Fibroblast of pulmonary artery (primary cell): ENCODE data around the gene CELF4.

Source experiments
- DNase-seq: peaks from one replicate; pipeline ENCODE4 v3.0.0-alpha.2; 2010; ENCODE audit warnings: low read depth
- H3K4me3 ChIP-seq: replicated peaks from 2 replicates; pipeline ENCODE4 v1.5.1; 2011; ENCODE audit warnings: low read depth, mild to moderate bottlenecking, control low read depth, low read length, moderate library complexity
- TF ChIP-seq, protein P1 (sequence below): IDR thresholded peaks from 2 replicates; pipeline ENCODE4 v1.5.1; 2011; ENCODE audit warnings: mild to moderate bottlenecking, control low read depth, low read length, inconsistent platforms; ENCODE audit errors: missing control alignments

Gene CELF4

DNA sequence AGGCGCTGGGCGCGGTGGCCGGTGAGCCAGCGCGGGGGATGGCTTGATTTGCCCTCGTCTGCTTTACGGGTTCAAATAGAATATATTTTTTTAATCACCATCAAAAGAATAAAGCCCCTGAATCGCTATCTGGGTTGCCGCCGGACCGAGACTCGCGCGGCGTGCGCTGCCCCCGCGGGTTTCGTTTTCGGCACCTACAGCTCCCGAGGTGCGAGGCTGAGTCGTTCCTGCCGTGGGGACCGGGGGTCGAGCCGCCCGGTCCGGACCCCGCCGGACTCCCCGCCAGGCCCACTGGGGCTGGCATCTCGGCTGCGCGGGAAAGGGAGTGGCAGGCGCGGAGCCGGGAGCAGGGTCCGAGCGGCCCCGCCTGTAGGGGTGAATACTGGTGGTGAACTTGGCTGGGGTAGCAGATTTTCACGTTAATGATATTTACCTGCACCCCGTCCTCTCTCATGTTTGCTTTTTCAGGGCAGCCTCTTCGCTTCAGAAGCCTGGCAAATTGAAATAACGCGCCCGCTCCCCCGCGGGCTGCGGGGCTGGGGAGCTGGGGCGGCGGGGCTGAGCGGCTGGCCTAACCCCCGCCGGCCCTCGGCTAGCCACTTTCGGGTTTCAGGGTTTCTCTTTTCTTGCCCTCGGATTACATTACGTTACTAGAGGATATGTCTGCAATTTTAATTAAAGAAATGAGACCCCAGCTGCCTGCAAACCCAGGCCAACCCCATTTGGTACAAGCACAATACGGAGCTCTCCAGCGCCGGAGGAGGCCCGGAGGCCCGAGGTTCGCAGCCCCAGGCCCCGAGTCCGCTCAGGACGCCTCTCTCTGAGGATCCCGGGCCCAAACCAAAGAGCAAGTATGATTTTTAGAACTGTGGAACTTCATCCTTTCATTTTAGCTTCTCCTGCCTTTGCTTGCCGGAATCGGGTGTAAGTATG, 1.7 kb upstream of the CELF4 start:
- H3K4me3 ChIP-seq, result peak overlapping the region; percentile 74
- TF ChIP-seq, protein P1, sequence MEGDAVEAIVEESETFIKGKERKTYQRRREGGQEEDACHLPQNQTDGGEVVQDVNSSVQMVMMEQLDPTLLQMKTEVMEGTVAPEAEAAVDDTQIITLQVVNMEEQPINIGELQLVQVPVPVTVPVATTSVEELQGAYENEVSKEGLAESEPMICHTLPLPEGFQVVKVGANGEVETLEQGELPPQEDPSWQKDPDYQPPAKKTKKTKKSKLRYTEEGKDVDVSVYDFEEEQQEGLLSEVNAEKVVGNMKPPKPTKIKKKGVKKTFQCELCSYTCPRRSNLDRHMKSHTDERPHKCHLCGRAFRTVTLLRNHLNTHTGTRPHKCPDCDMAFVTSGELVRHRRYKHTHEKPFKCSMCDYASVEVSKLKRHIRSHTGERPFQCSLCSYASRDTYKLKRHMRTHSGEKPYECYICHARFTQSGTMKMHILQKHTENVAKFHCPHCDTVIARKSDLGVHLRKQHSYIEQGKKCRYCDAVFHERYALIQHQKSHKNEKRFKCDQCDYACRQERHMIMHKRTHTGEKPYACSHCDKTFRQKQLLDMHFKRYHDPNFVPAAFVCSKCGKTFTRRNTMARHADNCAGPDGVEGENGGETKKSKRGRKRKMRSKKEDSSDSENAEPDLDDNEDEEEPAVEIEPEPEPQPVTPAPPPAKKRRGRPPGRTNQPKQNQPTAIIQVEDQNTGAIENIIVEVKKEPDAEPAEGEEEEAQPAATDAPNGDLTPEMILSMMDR, result no peak
- DNase-seq, result no peak

DNA sequence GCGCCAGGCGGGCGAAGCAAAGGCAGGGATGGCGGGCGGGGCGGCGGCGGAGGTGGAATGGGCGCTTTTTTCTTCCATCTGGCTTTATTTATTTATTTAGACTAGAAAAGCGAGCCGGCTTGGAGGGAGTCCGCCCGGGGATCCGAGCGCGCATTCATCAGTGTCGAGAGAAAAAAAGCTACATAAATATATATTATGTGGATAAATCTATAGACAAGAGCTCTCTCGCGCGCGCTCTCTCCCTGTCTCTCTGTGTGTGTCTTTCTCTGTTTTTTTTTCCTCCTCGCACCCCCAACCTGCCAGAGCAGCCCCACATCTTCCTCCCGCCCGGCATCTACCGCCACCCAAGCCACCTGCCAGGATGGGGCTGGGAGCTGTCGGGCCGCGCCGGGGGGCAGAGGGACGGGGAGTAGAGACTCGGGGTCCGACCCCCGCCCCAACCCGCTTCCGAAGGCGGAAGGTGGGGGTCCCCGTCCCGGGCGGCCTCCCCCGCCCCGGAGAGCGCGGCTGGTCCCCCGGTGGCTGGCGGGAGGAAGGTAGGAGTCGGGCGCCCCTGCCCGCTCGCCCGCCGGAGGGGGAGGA, 972 bp upstream of the CELF4 start:
- H3K4me3 ChIP-seq, result peak overlapping the region; percentile 74
- DNase-seq, result no peak
- TF ChIP-seq, protein P1, result no peak

DNA sequence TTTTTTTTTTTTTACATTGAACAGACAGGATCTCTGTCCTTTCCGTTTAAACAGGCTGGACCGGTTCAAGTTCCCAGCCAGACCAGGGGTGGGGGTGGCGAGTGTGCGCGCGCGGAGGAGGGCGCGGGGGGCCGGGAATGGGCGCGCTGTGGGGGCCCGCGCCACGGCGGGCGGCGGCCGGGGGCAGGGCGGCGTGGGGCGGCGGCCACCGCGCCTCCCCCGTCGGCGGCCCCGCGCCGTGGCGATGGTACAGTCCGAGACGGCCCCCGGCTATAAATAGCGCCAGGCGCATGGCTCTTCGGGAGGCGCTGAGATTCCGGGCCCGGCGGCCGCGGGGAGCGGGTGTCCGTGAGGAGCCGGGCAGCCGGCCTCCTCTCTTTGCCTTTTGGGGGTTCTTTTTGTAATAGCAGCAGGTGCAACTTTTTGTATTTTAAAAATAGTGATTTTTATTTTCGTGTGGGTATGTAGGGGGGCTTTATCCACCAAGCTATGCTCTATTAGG, 430 bp upstream of the CELF4 start:
- H3K4me3 ChIP-seq, result peak overlapping the region; percentile 74
- TF ChIP-seq, protein P1, result no peak
- peak; percentile 61 for DNase-seq

DNA sequence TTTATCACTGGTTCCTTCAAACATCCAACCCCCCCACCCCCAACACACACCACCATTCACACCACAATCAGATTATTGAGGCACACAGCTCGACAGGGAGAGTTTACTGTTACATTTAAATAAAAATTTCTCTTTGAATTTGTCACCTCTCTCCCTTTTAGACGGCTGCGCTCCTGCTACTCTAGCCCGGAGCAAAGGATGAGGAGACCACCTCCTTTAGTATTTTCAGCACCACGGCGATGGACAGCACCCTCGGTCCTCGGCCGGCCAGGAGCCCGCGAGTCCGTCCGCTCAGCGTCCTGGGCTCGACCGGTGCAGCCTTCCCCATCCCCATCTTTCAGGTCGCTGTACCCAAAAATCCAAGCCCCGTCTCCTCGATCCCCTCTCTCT, 892 bp downstream of the CELF4 start:
- H3K4me3 ChIP-seq, result peak overlapping the region; percentile 74
- TF ChIP-seq, protein P1, result no peak
- peak; percentile 71 for DNase-seq

DNA sequence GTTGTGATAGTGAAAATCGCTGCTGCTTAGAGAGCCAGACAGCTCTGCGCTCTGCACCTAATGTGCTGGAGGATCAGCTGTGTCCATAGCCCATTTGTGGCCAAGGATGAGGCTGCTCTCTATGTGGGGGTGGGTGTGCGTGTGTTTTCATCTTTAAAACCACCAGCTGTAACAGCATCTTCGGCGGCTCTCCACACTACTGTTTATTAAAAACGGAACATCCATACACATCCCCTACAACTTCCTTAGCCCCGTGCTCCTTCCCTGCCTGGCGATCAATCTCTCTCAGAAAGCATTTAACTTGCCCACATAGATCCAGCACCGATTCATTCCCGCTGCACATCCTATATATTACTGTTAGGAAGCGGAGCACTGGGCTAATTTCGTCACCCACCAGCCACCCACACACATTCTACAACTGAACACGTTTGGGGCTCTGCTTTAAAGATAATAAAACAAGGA, 1.6 kb downstream of the CELF4 start:
- TF ChIP-seq, protein P1, result no peak
- DNase-seq, result no peak
- no peak overlapping the region for H3K4me3 ChIP-seq

DNA sequence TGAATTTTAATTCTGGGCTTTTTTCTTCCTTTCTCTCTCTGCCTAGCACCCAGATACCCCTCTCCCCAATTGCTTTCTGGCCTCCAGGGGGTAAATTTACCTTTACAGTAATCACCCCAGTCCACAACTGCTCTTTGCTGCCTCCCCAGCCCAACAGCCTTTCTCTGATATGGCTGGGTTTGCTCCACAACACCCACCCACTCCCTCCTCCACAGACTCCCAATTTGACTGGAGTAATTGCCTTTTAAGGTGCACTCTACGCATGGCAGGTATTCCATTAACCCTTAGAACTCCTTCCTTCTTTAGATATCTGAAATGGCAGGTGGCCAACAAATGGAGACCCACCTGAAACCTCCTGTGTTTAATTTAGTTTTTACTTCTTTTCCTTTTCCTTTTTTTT, 3.6 kb downstream of the CELF4 start:
- no peak for DNase-seq
- TF ChIP-seq, protein P1, result no peak
- H3K4me3 ChIP-seq, result no peak overlapping the region
